Regular cardiac myocyte (primary cell): ENCODE data around the gene RPUSD1. TPM values are rescaled to one million over a fixed set of nuclear protein-coding genes. Genes with fewer than 3 reads are reported as not detected.

ENCODE experiments used
- total RNA-seq: library from RNA; depleted of rRNA; stranded (reverse); fragments of >200 nt; gene quantifications from 2 replicates; pipeline ENCODE4 v1.2.3, GENCODE V29; 2014

RPUSD1 gene, protein sequence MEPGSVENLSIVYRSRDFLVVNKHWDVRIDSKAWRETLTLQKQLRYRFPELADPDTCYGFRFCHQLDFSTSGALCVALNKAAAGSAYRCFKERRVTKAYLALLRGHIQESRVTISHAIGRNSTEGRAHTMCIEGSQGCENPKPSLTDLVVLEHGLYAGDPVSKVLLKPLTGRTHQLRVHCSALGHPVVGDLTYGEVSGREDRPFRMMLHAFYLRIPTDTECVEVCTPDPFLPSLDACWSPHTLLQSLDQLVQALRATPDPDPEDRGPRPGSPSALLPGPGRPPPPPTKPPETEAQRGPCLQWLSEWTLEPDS
- 13.0 and 24.0 TPM in 2 replicates for total RNA-seq

DNA sequence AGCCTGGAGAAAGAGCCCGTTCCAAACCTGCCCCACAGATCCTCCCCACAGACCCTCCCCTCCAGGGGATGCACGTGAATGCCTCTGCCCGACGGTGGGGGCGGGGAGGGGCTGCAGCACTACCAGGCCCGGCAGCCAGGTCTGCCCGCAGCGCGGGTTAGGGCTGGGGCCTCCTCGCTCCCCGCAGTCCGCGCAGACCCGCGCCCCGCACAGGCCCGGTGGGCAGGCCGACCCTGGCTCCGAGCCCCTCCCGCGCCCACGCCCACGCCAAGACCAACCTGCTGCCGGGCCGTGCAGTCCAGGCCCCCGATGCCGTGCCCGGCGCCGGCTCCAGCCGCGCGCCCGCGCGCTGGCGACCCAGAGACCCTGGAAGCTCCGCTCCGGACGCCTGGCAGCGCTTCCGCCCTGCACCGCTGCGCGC is at the start of gene RPUSD1:
Gene RPUSD1, minus strand, starts transcription at position 404 of the 421 bp plus-strand sequence. CDS start 644 bp downstream, outside the sequence.

DNA sequence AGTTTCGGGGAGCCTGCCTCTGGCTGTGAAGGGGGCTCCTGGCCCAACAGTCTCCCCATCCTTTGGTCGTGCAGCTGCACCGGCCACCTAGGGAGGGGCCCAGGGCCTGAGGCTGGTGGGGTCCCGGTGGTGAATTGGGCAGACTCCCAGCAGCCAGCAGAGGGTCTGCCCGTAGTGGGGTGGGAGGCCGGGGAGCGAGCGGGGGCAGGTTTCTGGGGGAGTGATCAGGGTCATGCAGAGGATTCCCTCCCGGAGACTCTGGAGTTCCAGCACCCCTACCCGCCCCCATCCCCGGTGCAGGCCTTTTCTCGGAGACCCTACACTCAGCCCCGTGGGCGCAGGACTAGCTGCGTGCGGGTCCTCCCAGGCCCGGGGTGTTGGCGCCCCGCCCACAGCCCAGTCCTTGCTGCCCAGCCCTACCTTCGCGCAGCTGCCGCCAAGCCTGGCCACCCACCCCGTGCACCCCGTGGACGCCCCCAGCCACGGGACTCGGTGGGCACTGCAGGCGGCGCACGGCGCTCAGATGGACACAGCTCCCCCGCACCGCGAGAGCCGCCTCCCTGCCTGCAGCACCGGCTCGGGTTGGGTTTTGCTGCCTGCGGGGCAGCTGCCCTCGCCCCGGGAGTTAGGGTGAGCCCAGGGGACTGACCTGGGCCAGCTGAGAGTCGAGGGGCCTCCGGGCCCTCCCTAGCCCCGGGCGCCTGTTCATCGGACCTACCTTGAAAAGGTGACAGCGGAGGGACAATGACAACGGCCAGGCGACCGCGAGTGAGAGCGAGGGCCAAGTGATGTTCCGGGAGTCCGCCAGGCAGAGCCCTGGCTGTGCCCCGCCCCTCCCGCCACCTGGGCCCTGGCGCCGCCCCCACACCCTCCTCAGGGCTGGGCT is 12.0 kb upstream of the RPUSD1 start, which contains the start of gene GNG13:
Gene GNG13, minus strand, starts transcription at position 787 of the 886 bp plus-strand sequence. CDS start 1,657 bp downstream, outside the sequence.

DNA sequence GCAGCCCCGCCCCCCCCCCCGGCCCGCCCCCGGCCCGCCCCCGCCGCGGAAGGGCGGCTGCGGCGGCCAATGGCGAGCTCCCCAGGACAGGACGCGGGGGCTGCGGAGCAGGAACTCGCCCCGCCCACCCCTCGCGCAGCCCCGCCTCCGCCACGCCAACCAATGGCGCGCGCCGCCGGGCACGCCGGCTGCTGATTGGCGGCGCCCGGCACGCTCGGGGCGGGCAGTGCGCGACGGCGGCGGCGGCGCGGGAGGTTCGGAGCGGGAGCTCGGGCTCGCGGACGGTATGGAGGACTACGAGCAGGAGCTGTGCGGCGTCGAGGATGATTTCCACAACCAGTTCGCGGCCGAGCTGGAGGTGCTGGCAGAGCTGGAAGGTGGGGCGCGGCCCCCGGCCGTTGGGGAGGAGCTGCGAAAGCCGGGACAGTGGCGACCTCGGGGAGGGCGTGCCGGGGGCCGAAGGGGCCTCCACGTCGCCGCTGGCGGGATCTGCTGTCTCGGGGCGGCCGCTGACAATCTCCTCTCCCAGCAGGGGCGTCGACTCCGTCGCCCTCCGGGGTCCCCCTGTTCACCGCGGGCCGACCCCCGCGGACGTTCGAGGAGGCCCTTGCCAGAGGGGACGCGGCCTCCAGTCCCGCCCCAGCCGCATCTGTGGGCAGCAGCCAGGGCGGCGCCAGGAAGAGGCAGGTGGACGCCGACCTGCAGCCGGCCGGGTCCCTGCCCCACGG is 382 bp upstream of the RPUSD1 start, which contains the start of gene CHTF18:
Gene CHTF18, plus strand, starts transcription at position 222 of the 728 bp plus-strand sequence. Its CDS starts 65 bp downstream, at position 287.

DNA sequence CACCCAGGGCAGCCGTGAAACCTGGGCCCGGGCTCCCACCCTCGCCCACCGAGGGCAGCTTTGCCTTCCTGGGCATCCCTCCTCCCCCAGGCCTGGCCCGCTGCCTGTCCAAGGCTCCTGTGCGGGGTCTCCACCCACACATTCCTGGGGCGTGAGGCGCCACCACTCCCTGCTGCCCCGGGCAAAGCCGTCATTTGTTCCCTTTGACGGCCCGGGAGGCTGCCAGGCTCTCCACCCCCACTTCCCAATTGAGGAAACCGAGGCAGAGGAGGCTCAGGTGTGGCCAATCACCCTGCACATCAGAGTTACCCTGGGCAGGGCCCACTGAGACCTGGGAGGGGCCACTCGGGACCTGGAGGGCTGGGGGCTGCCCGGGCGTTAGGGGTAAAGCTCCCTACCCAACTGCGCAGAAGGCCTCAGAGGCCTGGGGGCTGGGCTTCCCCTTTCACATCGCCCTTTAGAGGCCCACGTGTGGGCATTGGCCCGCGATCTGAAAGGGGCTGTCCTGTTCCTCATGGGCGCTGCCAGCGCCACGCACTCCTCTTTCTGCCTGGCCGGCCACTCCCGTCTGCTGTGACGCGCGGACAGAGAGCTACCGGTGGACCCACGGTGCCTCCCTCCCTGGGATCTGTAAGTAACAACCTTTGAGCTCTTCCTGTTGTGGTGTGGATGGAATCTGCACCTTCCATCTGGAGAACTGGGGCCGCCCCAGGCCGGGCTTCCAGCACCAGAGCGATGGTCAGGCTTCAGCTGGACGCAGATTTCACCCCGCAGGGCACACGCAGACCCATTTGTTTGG is 27.4 kb downstream of the RPUSD1 start, which contains the start of gene MSLN:
Gene MSLN, plus strand, starts transcription at position 190 of the 799 bp plus-strand sequence. CDS start 1,947 bp downstream, outside the sequence.

DNA sequence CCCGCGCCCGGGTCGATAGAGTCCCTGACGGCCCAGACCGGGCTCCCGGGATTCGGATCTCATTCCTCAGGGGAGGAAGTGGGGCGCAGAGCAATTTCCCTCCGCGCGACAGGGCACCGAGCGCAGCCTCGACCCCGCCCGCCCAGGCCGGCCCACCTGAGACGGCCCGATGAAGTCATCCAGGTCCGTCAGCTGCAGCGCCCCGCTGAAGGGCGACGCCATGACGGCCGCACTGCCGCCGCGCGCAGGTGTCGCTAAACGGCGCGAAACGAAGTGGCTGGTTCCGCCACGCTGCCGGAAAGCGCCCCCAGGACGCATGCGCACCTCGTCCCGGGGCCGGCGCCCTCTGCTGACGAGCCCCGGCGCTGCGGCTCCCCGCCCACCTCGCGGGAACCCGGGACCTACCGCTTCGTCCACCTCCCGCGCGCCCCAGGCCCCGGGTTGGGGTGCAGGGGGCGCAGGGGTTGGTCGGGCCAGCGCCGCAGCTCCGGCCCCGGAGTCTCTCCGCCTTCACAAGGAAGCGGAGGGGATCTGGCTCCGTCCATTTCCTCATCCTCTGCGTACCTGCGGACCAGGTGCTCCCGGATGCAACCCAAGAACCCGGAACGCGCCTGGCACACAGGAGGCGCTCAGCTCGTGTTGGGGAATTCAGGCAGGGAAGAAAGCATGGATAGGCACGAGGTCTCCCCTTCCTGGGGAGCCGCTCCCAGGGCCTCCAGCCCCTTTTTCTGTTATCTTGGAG is 47.2 kb downstream of the RPUSD1 start, which contains the start of gene CIAO3:
Gene CIAO3, minus strand, starts transcription at position 234 of the 742 bp plus-strand sequence. Its CDS starts 12 bp downstream, at position 222.

Other genes starting within 250 kb of the RPUSD1 start
- gene PRR35, start 228.0 kb downstream of the RPUSD1 start, total RNA-seq = not detected in 2 replicates
- 1.5 and 3.4 TPM in 2 replicates for gene NHLRC4, start 221.4 kb downstream of the RPUSD1 start, total RNA-seq
- gene PIGQ, start 218.4 kb downstream of the RPUSD1 start, total RNA-seq = 17.8 and 19.0 TPM in 2 replicates
- 9.3 and 13.4 TPM in 2 replicates for gene RAB40C, start 198.3 kb downstream of the RPUSD1 start, total RNA-seq
- gene WFIKKN1, start 157.4 kb downstream of the RPUSD1 start, total RNA-seq = under 0.01 and 0.19 TPM in 2 replicates
- 77.8 and 81.9 TPM in 2 replicates for gene METTL26, start 152.1 kb downstream of the RPUSD1 start, total RNA-seq
- gene MCRIP2, start 146.6 kb downstream of the RPUSD1 start, total RNA-seq = 21.7 and 22.8 TPM in 2 replicates
- 11.0 and 11.3 TPM in 2 replicates for gene WDR90, start 139.0 kb downstream of the RPUSD1 start, total RNA-seq
- 29.9 and 38.2 TPM in 2 replicates for gene RHOT2, start 120.2 kb downstream of the RPUSD1 start, total RNA-seq
- gene RHBDL1, start 112.7 kb downstream of the RPUSD1 start, total RNA-seq = 0.77 and 3.1 TPM in 2 replicates
- 90.8 and 211 TPM in 2 replicates for gene STUB1, start 108.0 kb downstream of the RPUSD1 start, total RNA-seq
- 23.6 and 28.2 TPM in 2 replicates for gene JMJD8, start 104.0 kb downstream of the RPUSD1 start, total RNA-seq
- 2.3 and 9.0 TPM in 2 replicates for gene WDR24, start 98.0 kb downstream of the RPUSD1 start, total RNA-seq
- gene FBXL16, start 82.6 kb downstream of the RPUSD1 start, total RNA-seq = under 0.01 TPM in 2 replicates
- gene METRN, start 73.3 kb downstream of the RPUSD1 start, total RNA-seq = 54.3 and 76.4 TPM in 2 replicates
- 34.1 and 39.5 TPM in 2 replicates for gene ANTKMT, start 67.2 kb downstream of the RPUSD1 start, total RNA-seq
- gene CCDC78, start 61.9 kb downstream of the RPUSD1 start, total RNA-seq = 1.3 and 2.0 TPM in 2 replicates
- gene HAGHL, start 61.3 kb downstream of the RPUSD1 start, total RNA-seq = 9.0 and 16.1 TPM in 2 replicates
- gene CIAO3, start 47.4 kb downstream of the RPUSD1 start, total RNA-seq = 24.7 and 31.9 TPM in 2 replicates
- gene MSLN, start 27.6 kb downstream of the RPUSD1 start, total RNA-seq = under 0.01 TPM in 1 of 2 replicates, not detected in the other
- 7.9 and 34.1 TPM in 2 replicates for gene CHTF18, start 239 bp upstream of the RPUSD1 start, total RNA-seq
- not detected in 2 replicates for gene GNG13, start 12.4 kb upstream of the RPUSD1 start, total RNA-seq
- gene LMF1, start 182.6 kb upstream of the RPUSD1 start, total RNA-seq = 15.0 and 28.2 TPM in 2 replicates
- gene SOX8, start 193.4 kb upstream of the RPUSD1 start, total RNA-seq = 0.28 and 0.77 TPM in 2 replicates